WTC11 (cell line): Measurements from ENCODE around the gene WNK1. TPM values are rescaled to one million over a fixed set of nuclear protein-coding genes. Genes with fewer than 3 reads are reported as not detected.

Source experiments
- ATAC-seq: fragments of 200-7000 bp; cut with Tn5 transposase; 2 replicates; pipeline ENCODE4 v1.10.0; 2021; ENCODE audit warnings: mild to moderate bottlenecking, moderate library complexity
- CTCF ChIA-PET: fragments of 300-600 bp; sonication (Branson Sonifier 250); formaldehyde crosslinking; loops from one replicate; lab custom pipeline; 2021; ENCODE audit warnings: antibody characterized with exemption; lab: Charles Lee
- POLR2A ChIA-PET: fragments of 350-600 bp; sonication (Branson Sonifier 250); formaldehyde crosslinking; loops from one replicate; lab custom pipeline; 2021; ENCODE audit warnings: antibody characterized with exemption; lab: Charles Lee
- DNase-seq: peaks from one replicate; pipeline ENCODE4 v3.0.0; 2021; ENCODE audit warnings: low spot score
- H3K27ac Mint-ChIP-seq: 2 replicates; pipeline ENCODE4 v1.8.0; 2021; ENCODE audit warnings: mixed read lengths
- H3K27me3 Mint-ChIP-seq: 2 replicates; pipeline ENCODE4 v1.8.0; 2021; ENCODE audit warnings: low read depth, mild to moderate bottlenecking, moderate library complexity, mixed read lengths
- H3K36me3 Mint-ChIP-seq: 2 replicates; pipeline ENCODE4 v1.8.0; 2021; ENCODE audit warnings: mixed read lengths
- H3K4me1 Mint-ChIP-seq: 2 replicates; pipeline ENCODE4 v1.8.0; 2022; ENCODE audit warnings: mixed read lengths
- H3K4me3 Mint-ChIP-seq: 2 replicates; pipeline ENCODE4 v1.8.0; 2021; ENCODE audit warnings: mild to moderate bottlenecking, moderate library complexity, mixed read lengths
- H3K9me3 Mint-ChIP-seq: 2 replicates; pipeline ENCODE4 v1.8.0; 2021; ENCODE audit warnings: mixed read lengths
- EMX1 ChIP-seq: fragments of 250-450 bp; sonication (Bioruptor Pico); IDR thresholded peaks from 2 replicates; pipeline ENCODE4 v1.8.0; 2021; ENCODE audit warnings: mild to moderate bottlenecking
- FOXJ3 ChIP-seq: sonication (generic); formaldehyde crosslinking; IDR thresholded peaks from 2 replicates; pipeline ENCODE4 v1.9.0; 2021; ENCODE audit warnings: missing genetic modification reagents, mild to moderate bottlenecking, borderline replicate concordance
- GRHL2 ChIP-seq: fragments of 250-450 bp; sonication (Bioruptor Pico); IDR thresholded peaks from 2 replicates; pipeline ENCODE4 v1.8.0; 2022; ENCODE audit warnings: mild to moderate bottlenecking, moderate library complexity; ENCODE audit not compliant: insufficient replicate concordance, severe bottlenecking
- GTF2I ChIP-seq: fragments of 250-450 bp; sonication (Bioruptor Pico); conservative IDR thresholded peaks from 2 replicates; pipeline ENCODE4 v1.4.0; 2021; ENCODE audit warnings: mild to moderate bottlenecking
- IRF2 ChIP-seq: sonication (generic); formaldehyde crosslinking; IDR thresholded peaks from 2 replicates; pipeline ENCODE4 v1.8.0; 2022; ENCODE audit warnings: low read depth, missing genetic modification reagents, borderline replicate concordance
- JAZF1 ChIP-seq: fragments of 250-450 bp; sonication (Bioruptor Pico); IDR thresholded peaks from 2 replicates; pipeline ENCODE4 v1.9.0; 2021; ENCODE audit warnings: moderate library complexity, mild to moderate bottlenecking, inconsistent platforms
- JUN ChIP-seq: sonication (generic); formaldehyde crosslinking; IDR thresholded peaks from 2 replicates; pipeline ENCODE4 v1.8.0; 2023; ENCODE audit warnings: mild to moderate bottlenecking, missing genetic modification reagents
- MYBL2 ChIP-seq: sonication (generic); formaldehyde crosslinking; IDR thresholded peaks from 2 replicates; pipeline ENCODE4 v1.8.1; 2023; ENCODE audit warnings: mild to moderate bottlenecking, moderate library complexity, missing genetic modification reagents
- RELA ChIP-seq: sonication (generic); formaldehyde crosslinking; IDR thresholded peaks from 2 replicates; pipeline ENCODE4 v1.8.1; 2022; ENCODE audit warnings: missing genetic modification reagents, mild to moderate bottlenecking, borderline replicate concordance
- SP1 ChIP-seq: sonication (generic); formaldehyde crosslinking; conservative IDR thresholded peaks from 2 replicates; pipeline ENCODE4 v1.8.1; 2022; ENCODE audit warnings: missing genetic modification reagents
- ZNF317 ChIP-seq: sonication (generic); formaldehyde crosslinking; IDR thresholded peaks from 2 replicates; pipeline ENCODE4 v1.8.1; 2023; ENCODE audit warnings: low read depth, mild to moderate bottlenecking, moderate library complexity, missing genetic modification reagents, borderline replicate concordance
- ZNF423 ChIP-seq: fragments of 250-450 bp; sonication (Bioruptor Pico); IDR thresholded peaks from 2 replicates; pipeline ENCODE4 v2.1.2; 2022; ENCODE audit warnings: mild to moderate bottlenecking, moderate library complexity
- total RNA-seq: library from RNA; stranded (reverse); gene quantifications from 3 replicates; pipeline ENCODE4 v1.2.3, GENCODE V29; 2021
- TF ChIP-seq, protein P1 (sequence below): fragments of 250-450 bp; sonication (Bioruptor Pico); IDR thresholded peaks from 2 replicates; pipeline ENCODE4 v1.8.0; 2021; ENCODE audit warnings: mild to moderate bottlenecking
- TF ChIP-seq, protein P2 (sequence below): fragments of 250-450 bp; sonication (Bioruptor Pico); IDR thresholded peaks from 2 replicates; pipeline ENCODE4 v1.9.0; 2021; ENCODE audit warnings: mild to moderate bottlenecking, borderline replicate concordance
- TF ChIP-seq, protein P3 (sequence below): sonication (generic); formaldehyde crosslinking; IDR thresholded peaks from 2 replicates; pipeline ENCODE4 v1.8.0; 2023; ENCODE audit warnings: missing genetic modification reagents
- TF ChIP-seq, protein P4 (sequence below): sonication (generic); formaldehyde crosslinking; conservative IDR thresholded peaks from 2 replicates; pipeline ENCODE4 v1.8.1; 2022; ENCODE audit warnings: mild to moderate bottlenecking, missing genetic modification reagents
- TF ChIP-seq, protein P5 (sequence below): fragments of 250-450 bp; sonication (Bioruptor Pico); IDR thresholded peaks from 2 replicates; pipeline ENCODE4 v1.9.0; 2021; ENCODE audit warnings: moderate library complexity, mild to moderate bottlenecking, inconsistent platforms, borderline replicate concordance
- TF ChIP-seq, protein P6 (sequence below): sonication (generic); formaldehyde crosslinking; IDR thresholded peaks from 2 replicates; pipeline ENCODE4 v1.8.1; 2023; ENCODE audit warnings: mild to moderate bottlenecking, missing genetic modification reagents, moderate library complexity
- TF ChIP-seq, protein P7 (sequence below): fragments of 250-450 bp; sonication (Bioruptor Pico); IDR thresholded peaks from 2 replicates; pipeline ENCODE4 v1.9.0; 2021; ENCODE audit warnings: mild to moderate bottlenecking
- TF ChIP-seq, protein P8 (sequence below): sonication (generic); formaldehyde crosslinking; conservative IDR thresholded peaks from 2 replicates; pipeline ENCODE4 v1.8.1; 2023; ENCODE audit warnings: mild to moderate bottlenecking, low read depth, missing genetic modification reagents, moderate library complexity
- TF ChIP-seq, protein P9 (sequence below): sonication (generic); formaldehyde crosslinking; IDR thresholded peaks from 2 replicates; pipeline ENCODE4 v1.8.1; 2022; ENCODE audit warnings: low read depth, mild to moderate bottlenecking, moderate library complexity, missing genetic modification reagents, borderline replicate concordance

WNK1 gene
- total RNA-seq, 1 experiment from 2014 or later = 118 TPM

DNA sequence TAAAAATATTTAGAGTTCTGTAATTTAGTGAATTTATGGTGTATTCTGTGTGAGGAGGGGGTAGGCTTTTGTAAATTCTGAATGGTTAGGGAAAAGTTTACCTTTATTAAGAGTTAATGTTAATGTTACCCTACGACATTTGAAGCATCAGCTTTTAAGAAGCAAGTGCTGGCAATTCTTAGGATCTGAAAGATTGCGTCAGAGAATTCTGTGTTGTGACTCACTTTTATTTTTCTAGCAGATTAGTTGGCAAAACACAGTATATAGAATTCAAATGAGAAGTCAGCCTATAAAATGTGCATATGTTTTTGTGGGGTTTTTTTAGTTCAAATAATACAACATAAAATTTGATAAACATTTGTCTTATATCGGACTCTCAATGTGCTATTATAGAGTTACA lies 99.5 kb downstream of the WNK1 start (continued):
- TF ChIP-seq MYBL2 (CRISPR knock-in tag) (no peak), ZNF317 (CRISPR knock-in tag) (no peak), GRHL2 (no peak), IRF2 (CRISPR knock-in tag) (no peak), GTF2I (CRISPR knock-in tag) (no peak), JUN (CRISPR knock-in tag) (no peak), SP1 (CRISPR knock-in tag) (no peak), RELA (CRISPR knock-in tag) (no peak)
- TF ChIP-seq, protein P1, sequence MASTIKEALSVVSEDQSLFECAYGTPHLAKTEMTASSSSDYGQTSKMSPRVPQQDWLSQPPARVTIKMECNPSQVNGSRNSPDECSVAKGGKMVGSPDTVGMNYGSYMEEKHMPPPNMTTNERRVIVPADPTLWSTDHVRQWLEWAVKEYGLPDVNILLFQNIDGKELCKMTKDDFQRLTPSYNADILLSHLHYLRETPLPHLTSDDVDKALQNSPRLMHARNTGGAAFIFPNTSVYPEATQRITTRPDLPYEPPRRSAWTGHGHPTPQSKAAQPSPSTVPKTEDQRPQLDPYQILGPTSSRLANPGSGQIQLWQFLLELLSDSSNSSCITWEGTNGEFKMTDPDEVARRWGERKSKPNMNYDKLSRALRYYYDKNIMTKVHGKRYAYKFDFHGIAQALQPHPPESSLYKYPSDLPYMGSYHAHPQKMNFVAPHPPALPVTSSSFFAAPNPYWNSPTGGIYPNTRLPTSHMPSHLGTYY = no peak
- TF ChIP-seq, protein P2, sequence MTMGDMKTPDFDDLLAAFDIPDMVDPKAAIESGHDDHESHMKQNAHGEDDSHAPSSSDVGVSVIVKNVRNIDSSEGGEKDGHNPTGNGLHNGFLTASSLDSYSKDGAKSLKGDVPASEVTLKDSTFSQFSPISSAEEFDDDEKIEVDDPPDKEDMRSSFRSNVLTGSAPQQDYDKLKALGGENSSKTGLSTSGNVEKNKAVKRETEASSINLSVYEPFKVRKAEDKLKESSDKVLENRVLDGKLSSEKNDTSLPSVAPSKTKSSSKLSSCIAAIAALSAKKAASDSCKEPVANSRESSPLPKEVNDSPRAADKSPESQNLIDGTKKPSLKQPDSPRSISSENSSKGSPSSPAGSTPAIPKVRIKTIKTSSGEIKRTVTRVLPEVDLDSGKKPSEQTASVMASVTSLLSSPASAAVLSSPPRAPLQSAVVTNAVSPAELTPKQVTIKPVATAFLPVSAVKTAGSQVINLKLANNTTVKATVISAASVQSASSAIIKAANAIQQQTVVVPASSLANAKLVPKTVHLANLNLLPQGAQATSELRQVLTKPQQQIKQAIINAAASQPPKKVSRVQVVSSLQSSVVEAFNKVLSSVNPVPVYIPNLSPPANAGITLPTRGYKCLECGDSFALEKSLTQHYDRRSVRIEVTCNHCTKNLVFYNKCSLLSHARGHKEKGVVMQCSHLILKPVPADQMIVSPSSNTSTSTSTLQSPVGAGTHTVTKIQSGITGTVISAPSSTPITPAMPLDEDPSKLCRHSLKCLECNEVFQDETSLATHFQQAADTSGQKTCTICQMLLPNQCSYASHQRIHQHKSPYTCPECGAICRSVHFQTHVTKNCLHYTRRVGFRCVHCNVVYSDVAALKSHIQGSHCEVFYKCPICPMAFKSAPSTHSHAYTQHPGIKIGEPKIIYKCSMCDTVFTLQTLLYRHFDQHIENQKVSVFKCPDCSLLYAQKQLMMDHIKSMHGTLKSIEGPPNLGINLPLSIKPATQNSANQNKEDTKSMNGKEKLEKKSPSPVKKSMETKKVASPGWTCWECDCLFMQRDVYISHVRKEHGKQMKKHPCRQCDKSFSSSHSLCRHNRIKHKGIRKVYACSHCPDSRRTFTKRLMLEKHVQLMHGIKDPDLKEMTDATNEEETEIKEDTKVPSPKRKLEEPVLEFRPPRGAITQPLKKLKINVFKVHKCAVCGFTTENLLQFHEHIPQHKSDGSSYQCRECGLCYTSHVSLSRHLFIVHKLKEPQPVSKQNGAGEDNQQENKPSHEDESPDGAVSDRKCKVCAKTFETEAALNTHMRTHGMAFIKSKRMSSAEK (CRISPR knock-in tag) = no peak
- TF ChIP-seq, protein P3, sequence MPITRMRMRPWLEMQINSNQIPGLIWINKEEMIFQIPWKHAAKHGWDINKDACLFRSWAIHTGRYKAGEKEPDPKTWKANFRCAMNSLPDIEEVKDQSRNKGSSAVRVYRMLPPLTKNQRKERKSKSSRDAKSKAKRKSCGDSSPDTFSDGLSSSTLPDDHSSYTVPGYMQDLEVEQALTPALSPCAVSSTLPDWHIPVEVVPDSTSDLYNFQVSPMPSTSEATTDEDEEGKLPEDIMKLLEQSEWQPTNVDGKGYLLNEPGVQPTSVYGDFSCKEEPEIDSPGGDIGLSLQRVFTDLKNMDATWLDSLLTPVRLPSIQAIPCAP = no peak
- TF ChIP-seq, protein P4, sequence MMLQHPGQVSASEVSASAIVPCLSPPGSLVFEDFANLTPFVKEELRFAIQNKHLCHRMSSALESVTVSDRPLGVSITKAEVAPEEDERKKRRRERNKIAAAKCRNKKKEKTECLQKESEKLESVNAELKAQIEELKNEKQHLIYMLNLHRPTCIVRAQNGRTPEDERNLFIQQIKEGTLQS (CRISPR knock-in tag) = no peak

DNA sequence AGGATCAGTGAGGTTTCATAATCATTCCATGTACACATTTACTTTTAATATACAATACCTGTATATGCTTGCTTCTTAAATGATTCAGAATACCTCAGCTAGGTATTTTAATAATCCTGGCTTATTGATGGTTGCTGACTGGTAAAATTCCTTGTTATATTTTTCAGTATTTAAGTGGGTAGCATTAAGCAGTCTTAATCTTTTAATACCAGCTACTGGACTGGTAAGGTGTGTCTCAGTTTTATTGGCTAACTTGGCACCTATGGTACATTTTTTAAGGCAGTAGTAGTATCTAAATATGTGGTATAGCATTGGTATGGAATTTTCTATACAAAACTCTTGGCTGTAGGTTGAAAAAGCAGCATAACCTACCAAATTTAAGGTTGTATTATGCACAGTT lies 100.5 kb downstream of the WNK1 start:
- Mint-ChIP-seq H3K4me3 (no peak overlapping the region), H3K27ac (no peak overlapping the region), H3K9me3 (peaks cover 4% of the 10 kb centered on the region), H3K27me3 (no peaks in the 10 kb centered on the region), H3K36me3 (peaks cover 16% of the 10 kb centered on the region), H3K4me1 (peaks cover 3% of the 10 kb centered on the region; the same call in 1 of the 2 replicates)
- ChIA-PET CTCF (no interaction called here), POLR2A (no interaction called here)
- DNase-seq (no peak), ATAC-seq (no peak)
- TF ChIP-seq, protein P5, sequence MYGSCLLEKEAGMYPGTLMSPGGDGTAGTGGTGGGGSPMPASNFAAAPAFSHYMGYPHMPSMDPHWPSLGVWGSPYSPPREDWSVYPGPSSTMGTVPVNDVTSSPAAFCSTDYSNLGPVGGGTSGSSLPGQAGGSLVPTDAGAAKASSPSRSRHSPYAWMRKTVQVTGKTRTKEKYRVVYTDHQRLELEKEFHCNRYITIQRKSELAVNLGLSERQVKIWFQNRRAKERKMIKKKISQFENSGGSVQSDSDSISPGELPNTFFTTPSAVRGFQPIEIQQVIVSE (CRISPR knock-in tag) = no peak
- TF ChIP-seq JAZF1 (CRISPR knock-in tag) = no peak
- TF ChIP-seq RELA (CRISPR knock-in tag) = no peak

DNA sequence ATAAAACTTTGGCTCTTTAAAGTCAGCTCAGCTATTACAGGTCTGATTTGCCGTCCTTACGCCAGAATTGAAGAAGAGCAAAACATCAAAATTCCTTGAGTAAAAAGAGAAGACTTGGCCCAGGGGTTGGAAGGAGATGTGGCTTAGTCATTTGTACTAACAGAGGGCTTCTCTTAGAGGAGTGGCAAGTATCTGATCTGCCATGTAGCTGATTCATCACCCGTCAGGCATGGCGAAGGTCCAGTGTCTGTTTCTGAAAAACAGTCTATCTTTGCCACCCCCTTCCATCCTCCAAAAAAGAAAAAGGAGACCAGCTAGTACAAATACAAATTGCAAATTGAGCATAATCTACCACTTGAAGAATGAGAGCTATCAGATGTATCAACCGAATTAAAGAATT lies 105.2 kb downstream of the WNK1 start:
- H3K9me3 Mint-ChIP-seq = no peaks in the 10 kb centered on the region
- no peak for DNase-seq
- no peak overlapping the region for H3K4me3 Mint-ChIP-seq
- ChIA-PET POLR2A (no interaction called here), CTCF (interaction anchor here (0.9 to 2.0 kb wide), 2 partner anchors 107 to 415 kb away, joined by 3 to 5 read pairs; no protein-coding TSS in a partner anchor)
- peaks cover 31% of the 10 kb centered on the region for H3K36me3 Mint-ChIP-seq
- no peaks in the 10 kb centered on the region for H3K27me3 Mint-ChIP-seq
- ATAC-seq = no peak
- no peaks in the 10 kb centered on the region for H3K4me1 Mint-ChIP-seq
- no peak overlapping the region for H3K27ac Mint-ChIP-seq
- TF ChIP-seq MYBL2 (CRISPR knock-in tag) (no peak), EMX1 (CRISPR knock-in tag) (no peak), ZNF423 (CRISPR knock-in tag) (no peak), FOXJ3 (CRISPR knock-in tag) (no peak)
- TF ChIP-seq, protein P6, sequence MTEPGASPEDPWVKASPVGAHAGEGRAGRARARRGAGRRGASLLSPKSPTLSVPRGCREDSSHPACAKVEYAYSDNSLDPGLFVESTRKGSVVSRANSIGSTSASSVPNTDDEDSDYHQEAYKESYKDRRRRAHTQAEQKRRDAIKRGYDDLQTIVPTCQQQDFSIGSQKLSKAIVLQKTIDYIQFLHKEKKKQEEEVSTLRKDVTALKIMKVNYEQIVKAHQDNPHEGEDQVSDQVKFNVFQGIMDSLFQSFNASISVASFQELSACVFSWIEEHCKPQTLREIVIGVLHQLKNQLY (CRISPR knock-in tag) = no peak
- TF ChIP-seq, protein P7, sequence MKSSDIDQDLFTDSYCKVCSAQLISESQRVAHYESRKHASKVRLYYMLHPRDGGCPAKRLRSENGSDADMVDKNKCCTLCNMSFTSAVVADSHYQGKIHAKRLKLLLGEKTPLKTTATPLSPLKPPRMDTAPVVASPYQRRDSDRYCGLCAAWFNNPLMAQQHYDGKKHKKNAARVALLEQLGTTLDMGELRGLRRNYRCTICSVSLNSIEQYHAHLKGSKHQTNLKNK (CRISPR knock-in tag) = no peak
- TF ChIP-seq, protein P8, sequence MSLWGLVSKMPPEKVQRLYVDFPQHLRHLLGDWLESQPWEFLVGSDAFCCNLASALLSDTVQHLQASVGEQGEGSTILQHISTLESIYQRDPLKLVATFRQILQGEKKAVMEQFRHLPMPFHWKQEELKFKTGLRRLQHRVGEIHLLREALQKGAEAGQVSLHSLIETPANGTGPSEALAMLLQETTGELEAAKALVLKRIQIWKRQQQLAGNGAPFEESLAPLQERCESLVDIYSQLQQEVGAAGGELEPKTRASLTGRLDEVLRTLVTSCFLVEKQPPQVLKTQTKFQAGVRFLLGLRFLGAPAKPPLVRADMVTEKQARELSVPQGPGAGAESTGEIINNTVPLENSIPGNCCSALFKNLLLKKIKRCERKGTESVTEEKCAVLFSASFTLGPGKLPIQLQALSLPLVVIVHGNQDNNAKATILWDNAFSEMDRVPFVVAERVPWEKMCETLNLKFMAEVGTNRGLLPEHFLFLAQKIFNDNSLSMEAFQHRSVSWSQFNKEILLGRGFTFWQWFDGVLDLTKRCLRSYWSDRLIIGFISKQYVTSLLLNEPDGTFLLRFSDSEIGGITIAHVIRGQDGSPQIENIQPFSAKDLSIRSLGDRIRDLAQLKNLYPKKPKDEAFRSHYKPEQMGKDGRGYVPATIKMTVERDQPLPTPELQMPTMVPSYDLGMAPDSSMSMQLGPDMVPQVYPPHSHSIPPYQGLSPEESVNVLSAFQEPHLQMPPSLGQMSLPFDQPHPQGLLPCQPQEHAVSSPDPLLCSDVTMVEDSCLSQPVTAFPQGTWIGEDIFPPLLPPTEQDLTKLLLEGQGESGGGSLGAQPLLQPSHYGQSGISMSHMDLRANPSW (CRISPR knock-in tag) = no peak
- TF ChIP-seq, protein P9, sequence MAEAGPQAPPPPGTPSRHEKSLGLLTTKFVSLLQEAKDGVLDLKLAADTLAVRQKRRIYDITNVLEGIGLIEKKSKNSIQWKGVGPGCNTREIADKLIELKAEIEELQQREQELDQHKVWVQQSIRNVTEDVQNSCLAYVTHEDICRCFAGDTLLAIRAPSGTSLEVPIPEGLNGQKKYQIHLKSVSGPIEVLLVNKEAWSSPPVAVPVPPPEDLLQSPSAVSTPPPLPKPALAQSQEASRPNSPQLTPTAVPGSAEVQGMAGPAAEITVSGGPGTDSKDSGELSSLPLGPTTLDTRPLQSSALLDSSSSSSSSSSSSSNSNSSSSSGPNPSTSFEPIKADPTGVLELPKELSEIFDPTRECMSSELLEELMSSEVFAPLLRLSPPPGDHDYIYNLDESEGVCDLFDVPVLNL (CRISPR knock-in tag) = no peak
